ENCODE measurements around the gene FHDC1. TPM values are rescaled to one million over a fixed set of nuclear protein-coding genes. Genes with fewer than 3 reads are reported as not detected.
"Not testable (repeated sequence)": the region's sequence is repeated elsewhere in the genome, so short reads cannot be mapped to it uniquely, and the experiment has no call there.

Gene FHDC1
- total RNA-seq, 4 donors from 2014 or later = 21.9 to 39.6 (median 28.7) TPM

GRCh38 chr4:152896811-152897210 is 39.3 kb upstream of the FHDC1 start:
- Histone ChIP-seq H3K9me3 (no peaks in the 10 kb centered on the region), H3K27me3 (no peaks in the 10 kb centered on the region), H3K4me3 (no peak overlapping the region), H3K36me3 (peaks cover 15% of the 10 kb centered on the region), H3K27ac (no peak overlapping the region), H3K4me1 (no peaks in the 10 kb centered on the region)
- no peak for DNase-seq (ENCODE audit: low spot score in 2 of 2)
- TF ChIP-seq, protein P1, sequence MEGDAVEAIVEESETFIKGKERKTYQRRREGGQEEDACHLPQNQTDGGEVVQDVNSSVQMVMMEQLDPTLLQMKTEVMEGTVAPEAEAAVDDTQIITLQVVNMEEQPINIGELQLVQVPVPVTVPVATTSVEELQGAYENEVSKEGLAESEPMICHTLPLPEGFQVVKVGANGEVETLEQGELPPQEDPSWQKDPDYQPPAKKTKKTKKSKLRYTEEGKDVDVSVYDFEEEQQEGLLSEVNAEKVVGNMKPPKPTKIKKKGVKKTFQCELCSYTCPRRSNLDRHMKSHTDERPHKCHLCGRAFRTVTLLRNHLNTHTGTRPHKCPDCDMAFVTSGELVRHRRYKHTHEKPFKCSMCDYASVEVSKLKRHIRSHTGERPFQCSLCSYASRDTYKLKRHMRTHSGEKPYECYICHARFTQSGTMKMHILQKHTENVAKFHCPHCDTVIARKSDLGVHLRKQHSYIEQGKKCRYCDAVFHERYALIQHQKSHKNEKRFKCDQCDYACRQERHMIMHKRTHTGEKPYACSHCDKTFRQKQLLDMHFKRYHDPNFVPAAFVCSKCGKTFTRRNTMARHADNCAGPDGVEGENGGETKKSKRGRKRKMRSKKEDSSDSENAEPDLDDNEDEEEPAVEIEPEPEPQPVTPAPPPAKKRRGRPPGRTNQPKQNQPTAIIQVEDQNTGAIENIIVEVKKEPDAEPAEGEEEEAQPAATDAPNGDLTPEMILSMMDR (IDR thresholded peaks at IDR 0.05) = no peak
- TF ChIP-seq POLR2AphosphoS5 (IDR thresholded peaks at IDR 0.05) = no peak
- TF ChIP-seq EP300 (IDR thresholded peaks at IDR 0.05) = no peak
- no peak for TF ChIP-seq POLR2A (IDR thresholded peaks at IDR 0.05)
- WGBS = 74% methylated on average over 1 of the region's 1 CpG

GRCh38 chr4:152898133-152898532 is 38.0 kb upstream of the FHDC1 start:
- H3K4me1 ChIP-seq; H3K9me3 ChIP-seq; H3K4me3 ChIP-seq; H3K27me3 ChIP-seq; DNase-seq (ENCODE audit: low spot score in 2 of 2); H3K36me3 ChIP-seq; H3K27ac ChIP-seq: not testable (repeated sequence)
- 93% methylated on average over 6 of the region's 6 CpGs for WGBS

GRCh38 chr4:152898606-152899005 is 37.5 kb upstream of the FHDC1 start:
- Histone ChIP-seq H3K27me3 (no peaks in the 10 kb centered on the region), H3K4me3 (no peak overlapping the region), H3K27ac (no peak overlapping the region), H3K9me3 (no peaks in the 10 kb centered on the region), H3K4me1 (no peaks in the 10 kb centered on the region), H3K36me3 (peaks cover 6% of the 10 kb centered on the region)
- TF ChIP-seq, protein P1 (IDR thresholded peaks at IDR 0.05) = no peak
- TF ChIP-seq EP300 (IDR thresholded peaks at IDR 0.05) = no peak
- no peak for TF ChIP-seq POLR2A (IDR thresholded peaks at IDR 0.05)
- TF ChIP-seq POLR2AphosphoS5 (IDR thresholded peaks at IDR 0.05) = no peak
- no peak for DNase-seq (ENCODE audit: low spot score in 2 of 2)

- no peaks in the 10 kb centered on the region for H3K27me3 ChIP-seq
- no peak overlapping the region for H3K4me3 ChIP-seq
- TF ChIP-seq POLR2AphosphoS5 (IDR thresholded peaks at IDR 0.05) = no peak
- TF ChIP-seq EP300 (IDR thresholded peaks at IDR 0.05) = no peak
- TF ChIP-seq, protein P1 (IDR thresholded peaks at IDR 0.05) = no peak
- TF ChIP-seq POLR2A (IDR thresholded peaks at IDR 0.05) = no peak
- no peak for DNase-seq (ENCODE audit: low spot score in 2 of 2)
- no peak overlapping the region for H3K27ac ChIP-seq
- H3K9me3 ChIP-seq = no peaks in the 10 kb centered on the region
- H3K4me1 ChIP-seq = no peaks in the 10 kb centered on the region
- H3K36me3 ChIP-seq = peaks cover 3% of the 10 kb centered on the region
These were observed 35.7 kb upstream of the FHDC1 start for GRCh38 chr4:152900395-152900794.

GRCh38 chr4:152901205-152901604 is 34.9 kb upstream of the FHDC1 start:
- H3K4me3 ChIP-seq = no peak overlapping the region
- H3K4me1 ChIP-seq = no peaks in the 10 kb centered on the region
- TF ChIP-seq, protein P1 (IDR thresholded peaks at IDR 0.05) = no peak
- TF ChIP-seq POLR2A (IDR thresholded peaks at IDR 0.05) = no peak
- TF ChIP-seq EP300 (IDR thresholded peaks at IDR 0.05) = no peak
- TF ChIP-seq POLR2AphosphoS5 (IDR thresholded peaks at IDR 0.05) = no peak
- 80% methylated on average over 3 of the region's 3 CpGs for WGBS
- H3K9me3 ChIP-seq = no peaks in the 10 kb centered on the region
- no peaks in the 10 kb centered on the region for H3K27me3 ChIP-seq
- H3K27ac ChIP-seq = no peak overlapping the region
- peaks cover 3% of the 10 kb centered on the region for H3K36me3 ChIP-seq
- DNase-seq (ENCODE audit: low spot score in 2 of 2) = no peak

GRCh38 chr4:152903658-152904057 is 32.5 kb upstream of the FHDC1 start:
- peaks cover 7% of the 10 kb centered on the region for H3K36me3 ChIP-seq
- DNase-seq (ENCODE audit: low spot score in 2 of 2) = no peak
- no peak overlapping the region for H3K27ac ChIP-seq
- no peaks in the 10 kb centered on the region for H3K4me1 ChIP-seq
- H3K9me3 ChIP-seq = no peaks in the 10 kb centered on the region
- H3K27me3 ChIP-seq = no peaks in the 10 kb centered on the region
- no peak overlapping the region for H3K4me3 ChIP-seq
- TF ChIP-seq POLR2AphosphoS5 (IDR thresholded peaks at IDR 0.05) = no peak
- TF ChIP-seq POLR2A (IDR thresholded peaks at IDR 0.05) = no peak
- TF ChIP-seq EP300 (IDR thresholded peaks at IDR 0.05) = no peak
- TF ChIP-seq, protein P1 (IDR thresholded peaks at IDR 0.05) = no peak
